Glutamatergic neuron (in vitro differentiated cells): Measurements from ENCODE around the gene RETREG3. TPM values are rescaled to one million over a fixed set of nuclear protein-coding genes. Genes with fewer than 3 reads are reported as not detected.
A peak's percentile ranks its signal among the peaks of the same experiment; 100 is the strongest.
"Not testable (repeated sequence)": the region's sequence is repeated elsewhere in the genome, so short reads cannot be mapped to it uniquely, and the experiment has no call there.

Experiments
- DNase-seq: peaks from one replicate; pipeline ENCODE4 v3.0.0; 2022
- H3K27ac Mint-ChIP-seq: one replicate; pipeline ENCODE4 v1.8.0; 2020; ENCODE audit warnings: mild to moderate bottlenecking, mixed read lengths, inconsistent platforms; ENCODE audit not compliant: unreplicated experiment
- H3K27me3 Mint-ChIP-seq: one replicate; pipeline ENCODE4 v1.8.0; 2020; ENCODE audit warnings: mild to moderate bottlenecking, moderate library complexity, mixed read lengths, inconsistent platforms; ENCODE audit not compliant: unreplicated experiment
- H3K36me3 Mint-ChIP-seq: one replicate; pipeline ENCODE4 v1.8.0; 2020; ENCODE audit warnings: mild to moderate bottlenecking, mixed read lengths, inconsistent platforms; ENCODE audit not compliant: unreplicated experiment
- H3K4me1 Mint-ChIP-seq: one replicate; pipeline ENCODE4 v1.8.0; 2020; ENCODE audit warnings: mild to moderate bottlenecking, low read depth, mixed read lengths, inconsistent platforms; ENCODE audit not compliant: unreplicated experiment
- H3K4me3 Mint-ChIP-seq: one replicate; pipeline ENCODE4 v1.8.0; 2020; ENCODE audit warnings: mild to moderate bottlenecking, mixed read lengths, inconsistent platforms; ENCODE audit not compliant: unreplicated experiment
- H3K9me3 Mint-ChIP-seq: one replicate; pipeline ENCODE4 v1.8.0; 2020; ENCODE audit warnings: mild to moderate bottlenecking, moderate library complexity, mixed read lengths, inconsistent platforms; ENCODE audit not compliant: unreplicated experiment
- total RNA-seq: library from RNA; stranded (reverse); fragmentation: NEBNext Ultra II Directional; extraction: Animal tissue kit (Norgen Biotek cat#: 25700); gene quantifications from one replicate; pipeline ENCODE4 v1.2.1, GENCODE V29; 2021; ENCODE audit not compliant: unreplicated experiment
- TF ChIP-seq, protein P1 (sequence below): fragments of 200-600 bp; sonication (generic); IDR thresholded peaks from one replicate; pipeline ENCODE4 v1.5.0; 2021; ENCODE audit not compliant: partially characterized antibody, unreplicated experiment

The RETREG3 gene
- total RNA-seq, 1 donor from 2014 or later = 88.2 TPM

DNA sequence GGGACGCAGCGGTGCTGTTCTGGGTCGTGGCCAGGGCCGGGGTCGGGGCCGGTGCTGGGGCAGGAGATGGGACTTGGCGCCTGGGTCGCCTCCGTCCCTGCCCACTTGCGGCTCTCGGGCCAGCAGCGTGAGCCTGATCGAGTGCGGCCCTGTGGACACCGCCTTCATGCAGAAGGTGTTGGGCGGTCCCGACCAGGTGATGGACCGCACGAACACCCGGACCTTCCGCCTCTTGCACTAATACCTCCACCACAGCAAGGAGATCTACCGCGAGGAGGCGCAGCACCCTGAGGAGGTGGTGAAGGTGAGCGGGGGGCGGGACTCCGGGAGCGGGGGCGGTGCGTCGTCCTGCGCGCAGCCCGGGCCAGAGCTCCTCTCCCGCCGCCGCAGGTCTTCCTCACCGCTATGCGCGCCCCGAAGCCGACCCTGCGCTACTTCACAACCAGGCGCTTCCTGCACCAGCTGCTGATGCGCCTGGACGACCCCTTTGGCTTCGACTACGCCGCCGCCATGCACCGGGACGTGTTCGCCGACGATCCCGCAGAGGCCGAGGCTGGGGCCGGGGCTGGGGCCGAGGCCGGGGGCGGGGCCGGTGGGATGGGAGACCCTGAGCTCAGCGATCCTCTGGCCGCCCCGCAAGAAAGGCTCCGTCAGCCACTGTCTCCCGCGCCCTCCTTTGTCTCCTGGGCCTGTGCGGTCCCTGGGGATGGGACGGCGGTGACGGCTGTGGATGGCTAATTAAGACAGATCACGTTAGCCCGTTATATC, 60.9 kb downstream of the RETREG3 start:
- DNase-seq = peak; percentile 83
- H3K4me3 Mint-ChIP-seq = peak overlapping the region; percentile 80
- peaks cover 8% of the 10 kb centered on the region for H3K4me1 Mint-ChIP-seq
- TF ChIP-seq, protein P1, sequence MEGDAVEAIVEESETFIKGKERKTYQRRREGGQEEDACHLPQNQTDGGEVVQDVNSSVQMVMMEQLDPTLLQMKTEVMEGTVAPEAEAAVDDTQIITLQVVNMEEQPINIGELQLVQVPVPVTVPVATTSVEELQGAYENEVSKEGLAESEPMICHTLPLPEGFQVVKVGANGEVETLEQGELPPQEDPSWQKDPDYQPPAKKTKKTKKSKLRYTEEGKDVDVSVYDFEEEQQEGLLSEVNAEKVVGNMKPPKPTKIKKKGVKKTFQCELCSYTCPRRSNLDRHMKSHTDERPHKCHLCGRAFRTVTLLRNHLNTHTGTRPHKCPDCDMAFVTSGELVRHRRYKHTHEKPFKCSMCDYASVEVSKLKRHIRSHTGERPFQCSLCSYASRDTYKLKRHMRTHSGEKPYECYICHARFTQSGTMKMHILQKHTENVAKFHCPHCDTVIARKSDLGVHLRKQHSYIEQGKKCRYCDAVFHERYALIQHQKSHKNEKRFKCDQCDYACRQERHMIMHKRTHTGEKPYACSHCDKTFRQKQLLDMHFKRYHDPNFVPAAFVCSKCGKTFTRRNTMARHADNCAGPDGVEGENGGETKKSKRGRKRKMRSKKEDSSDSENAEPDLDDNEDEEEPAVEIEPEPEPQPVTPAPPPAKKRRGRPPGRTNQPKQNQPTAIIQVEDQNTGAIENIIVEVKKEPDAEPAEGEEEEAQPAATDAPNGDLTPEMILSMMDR = peak; percentile 35
- H3K36me3 Mint-ChIP-seq = no peaks in the 10 kb centered on the region
- peaks cover 12% of the 10 kb centered on the region for H3K27me3 Mint-ChIP-seq
- H3K27ac Mint-ChIP-seq = peak overlapping the region; percentile 76
- peaks cover 8% of the 10 kb centered on the region for H3K9me3 Mint-ChIP-seq

GRCh38 chr17:42547698-42548069, 61.5 kb downstream of the RETREG3 start:
- Mint-ChIP-seq H3K27ac (peak overlapping the region; percentile 15), H3K9me3 (peaks cover 8% of the 10 kb centered on the region), H3K27me3 (peaks cover 12% of the 10 kb centered on the region), H3K36me3 (no peaks in the 10 kb centered on the region), H3K4me3 (peak overlapping the region; percentile 42), H3K4me1 (peaks cover 8% of the 10 kb centered on the region)
- DNase-seq = no peak
- TF ChIP-seq, protein P1 = no peak

GRCh38 chr17:42547001-42547461, 62.1 kb downstream of the RETREG3 start:
- DNase-seq = no peak
- no peaks in the 10 kb centered on the region for H3K36me3 Mint-ChIP-seq
- peaks cover 12% of the 10 kb centered on the region for H3K27me3 Mint-ChIP-seq
- H3K9me3 Mint-ChIP-seq = peaks cover 8% of the 10 kb centered on the region
- H3K4me1 Mint-ChIP-seq = peaks cover 8% of the 10 kb centered on the region
- TF ChIP-seq, protein P1 = no peak
- H3K27ac Mint-ChIP-seq = peak overlapping the region; percentile 73
- no peak overlapping the region for H3K4me3 Mint-ChIP-seq

DNA sequence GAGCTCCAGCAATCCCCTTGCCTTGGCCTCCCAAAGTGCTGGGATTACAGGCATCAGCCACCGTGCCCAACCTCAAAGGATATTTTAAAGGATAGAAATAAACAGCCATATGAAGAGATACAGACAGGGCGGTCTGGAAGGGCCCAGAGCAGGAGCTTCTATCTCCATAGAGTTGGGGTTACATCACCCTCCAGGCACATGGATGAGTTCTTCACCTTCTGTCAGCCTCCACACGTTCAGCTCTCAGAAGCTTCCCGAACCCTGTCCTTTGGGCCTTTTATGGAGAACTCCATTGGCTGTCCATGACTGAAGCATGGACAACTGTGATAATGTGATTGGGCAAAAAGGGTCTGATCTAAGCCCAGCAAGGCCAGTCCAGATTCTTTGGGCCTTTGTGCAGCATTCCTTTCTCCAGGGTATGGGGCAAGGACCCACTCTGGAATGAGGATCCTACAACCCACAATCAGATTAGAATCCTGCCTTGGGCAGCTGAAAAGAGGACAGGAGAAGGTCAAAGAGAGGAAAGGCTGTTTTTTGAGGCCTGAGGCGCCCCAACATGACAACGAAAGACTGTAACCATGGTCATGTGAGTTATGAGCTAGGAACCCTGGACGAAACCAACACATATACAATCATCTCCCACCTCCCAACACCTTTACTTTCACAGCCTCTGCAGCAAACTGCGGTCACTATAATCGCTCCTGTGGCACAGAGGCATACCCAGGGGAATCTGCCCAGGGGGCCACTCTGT, 63.2 kb downstream of the RETREG3 start:
- DNase-seq, H3K27ac Mint-ChIP-seq, H3K4me1 Mint-ChIP-seq, H3K9me3 Mint-ChIP-seq, H3K36me3 Mint-ChIP-seq, H3K4me3 Mint-ChIP-seq: not testable (repeated sequence)
- H3K27me3 Mint-ChIP-seq = peaks cover 11% of the 10 kb centered on the region

DNA sequence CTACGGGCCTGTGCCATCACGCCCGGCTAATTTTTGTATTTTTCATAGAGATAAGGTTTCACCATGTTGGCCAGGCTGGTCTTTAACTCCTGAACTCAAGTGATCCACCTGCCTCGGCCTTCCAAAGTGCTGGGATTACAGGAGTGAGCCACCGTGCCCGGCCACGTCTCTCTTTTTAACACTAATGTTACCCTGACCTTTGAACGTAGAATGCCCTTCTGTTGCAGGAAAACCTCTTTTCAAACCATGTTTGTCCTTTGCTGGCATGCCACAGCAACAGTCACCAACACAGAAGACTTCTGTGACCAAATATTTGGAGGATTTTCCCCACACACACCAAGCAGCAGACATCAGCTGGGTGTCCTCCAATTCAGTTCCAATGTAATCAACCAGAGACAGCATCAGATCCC, 64.3 kb downstream of the RETREG3 start:
- TF ChIP-seq, protein P1 = no peak

More for the DNA sequence above, 64.3 kb downstream of the RETREG3 start:
- Mint-ChIP-seq H3K36me3 (no peaks in the 10 kb centered on the region), H3K4me1 (peaks cover 5% of the 10 kb centered on the region), H3K27ac (peak overlapping the region; percentile 39), H3K4me3 (peak overlapping the region; percentile 42), H3K9me3 (peaks cover 8% of the 10 kb centered on the region), H3K27me3 (peaks cover 9% of the 10 kb centered on the region)
- DNase-seq = no peak
